Parathyroid adenoma (tissue), 2 donors: ENCODE measurements around the gene ACAA2.

Source experiments
- H2AFZ ChIP-seq: fragments of 300-600 bp; sonication (generic); one replicate; pipeline ENCODE4 v1.7.0; 2017; ENCODE audit warnings: antibody characterized with exemption, mild to moderate bottlenecking
- H3K27ac ChIP-seq: fragments of 300-600 bp; sonication (generic); one replicate; pipeline ENCODE4 v1.7.0; 2017
- H3K27me3 ChIP-seq: fragments of 300-600 bp; sonication (generic); one replicate; pipeline ENCODE4 v1.7.0; 2017; ENCODE audit warnings: low read length; ENCODE audit not compliant: control insufficient read depth, insufficient read depth
- H3K36me3 ChIP-seq: fragments of 300-600 bp; sonication (generic); one replicate; pipeline ENCODE4 v1.7.0; 2017; ENCODE audit warnings: low read length; ENCODE audit not compliant: control insufficient read depth, insufficient read depth
- H3K4me1 ChIP-seq: fragments of 300-600 bp; sonication (generic); one replicate; pipeline ENCODE4 v1.7.0; 2017; ENCODE audit warnings: control low read depth
- H3K4me2 ChIP-seq: fragments of 300-600 bp; sonication (generic); one replicate; pipeline ENCODE4 v1.7.0; 2017; ENCODE audit warnings: low read length
- H3K4me3 ChIP-seq: fragments of 300-600 bp; sonication (generic); one replicate; pipeline ENCODE4 v1.7.0; 2017; ENCODE audit warnings: low read depth, low read length
- H3K79me2 ChIP-seq: fragments of 300-600 bp; sonication (generic); one replicate; pipeline ENCODE4 v1.7.0; 2017; ENCODE audit warnings: control low read depth
- H3K9ac ChIP-seq: fragments of 300-600 bp; sonication (generic); one replicate; pipeline ENCODE4 v1.7.0; 2017; ENCODE audit warnings: mild to moderate bottlenecking
- H3K9me3 ChIP-seq: fragments of 300-600 bp; sonication (generic); one replicate; pipeline ENCODE4 v1.7.0; 2017; ENCODE audit warnings: low read length; ENCODE audit not compliant: control insufficient read depth
- CTCF ChIP-seq: fragments of 300-600 bp; sonication (generic); IDR thresholded peaks from one replicate; pipeline ENCODE4 v1.7.0; 2017; ENCODE audit warnings: antibody characterized with exemption, mild to moderate bottlenecking
- donor health status: primary hyperparathyroidism.

Gene ACAA2

GRCh38 chr18:49758263-49758610, 55.1 kb downstream of the ACAA2 start:
- no peak overlapping the region for H3K4me2 ChIP-seq
- H3K4me1 ChIP-seq, result no peaks in the 10 kb centered on the region
- no peak overlapping the region for H2AFZ ChIP-seq
- TF ChIP-seq CTCF, result no peak
- H3K9me3 ChIP-seq, result no peaks in the 10 kb centered on the region
- no peaks in the 10 kb centered on the region for H3K27me3 ChIP-seq
- no peaks in the 10 kb centered on the region for H3K79me2 ChIP-seq
- H3K27ac ChIP-seq, result no peak overlapping the region
- no peak overlapping the region for H3K9ac ChIP-seq
- H3K4me3 ChIP-seq, result no peak overlapping the region
- no peaks in the 10 kb centered on the region for H3K36me3 ChIP-seq

GRCh38 chr18:49757513-49758262, 55.6 kb downstream of the ACAA2 start:
- Histone ChIP-seq H3K9me3 (no peaks in the 10 kb centered on the region), H3K4me3 (no peak overlapping the region), H3K79me2 (no peaks in the 10 kb centered on the region), H3K27ac (no peak overlapping the region), H3K4me2 (no peak overlapping the region), H3K27me3 (no peaks in the 10 kb centered on the region), H3K4me1 (no peaks in the 10 kb centered on the region), H3K9ac (no peak overlapping the region), H3K36me3 (no peaks in the 10 kb centered on the region), H2AFZ (no peak overlapping the region)
- TF ChIP-seq CTCF, result no peak

- Histone ChIP-seq H3K36me3 (no peaks in the 10 kb centered on the region), H3K27me3 (no peaks in the 10 kb centered on the region), H3K27ac (no peak overlapping the region)
Measured at GRCh38 chr18:49756671-49757362, 56.5 kb downstream of the ACAA2 start.

GRCh38 chr18:49756135-49756534, 57.2 kb downstream of the ACAA2 start:
- Histone ChIP-seq H3K4me1 (no peaks in the 10 kb centered on the region), H3K4me2 (no peak overlapping the region), H3K4me3 (no peak overlapping the region), H3K9ac (no peak overlapping the region), H3K27ac (no peak overlapping the region), H3K9me3 (no peaks in the 10 kb centered on the region), H3K36me3 (no peaks in the 10 kb centered on the region), H3K27me3 (no peaks in the 10 kb centered on the region), H3K79me2 (no peaks in the 10 kb centered on the region), H2AFZ (no peak overlapping the region)
- no peak for TF ChIP-seq CTCF

More at GRCh38 chr18:49756671-49757362, 56.5 kb downstream of the ACAA2 start:
- Histone ChIP-seq H3K9me3 (no peaks in the 10 kb centered on the region), H3K4me3 (no peak overlapping the region), H3K9ac (no peak overlapping the region), H3K79me2 (no peaks in the 10 kb centered on the region), H3K4me2 (no peak overlapping the region), H3K4me1 (no peaks in the 10 kb centered on the region), H2AFZ (no peak overlapping the region)
- TF ChIP-seq CTCF, result no peak
